Hematopoietic multipotent progenitor cell treated with erythropoietin and hydrocortisone succinate and interleukin-3 and kit ligand, for 15 days (in vitro differentiated cells): ENCODE data around the gene DPP10.

Experiments used
- DNase-seq: peaks from one replicate; pipeline ENCODE4 v3.0.0-alpha.2; 2015; ENCODE audit warnings: low spot score

Gene DPP10

GRCh38 chr2:115738111-115738510, 1295.7 kb downstream of the DPP10 start:
- no peak for DNase-seq

GRCh38 chr2:115739574-115739973, 1297.1 kb downstream of the DPP10 start:
- no peak for DNase-seq

GRCh38 chr2:115746151-115746550, 1303.7 kb downstream of the DPP10 start:
- DNase-seq, result no peak

GRCh38 chr2:115757286-115757685, 1314.8 kb downstream of the DPP10 start:
- no peak for DNase-seq

- no peak for DNase-seq
Measured at GRCh38 chr2:115763601-115764000, 1321.2 kb downstream of the DPP10 start.

- DNase-seq, result no peak
Measured at GRCh38 chr2:115771516-115771915, 1329.1 kb downstream of the DPP10 start.

GRCh38 chr2:115774361-115774760, 1331.9 kb downstream of the DPP10 start:
- no peak for DNase-seq

GRCh38 chr2:115779085-115779632, 1336.7 kb downstream of the DPP10 start:
- no peak for DNase-seq

- DNase-seq, result no peak
Measured at GRCh38 chr2:115782286-115782685, 1339.8 kb downstream of the DPP10 start.

GRCh38 chr2:115796078-115796477, 1353.6 kb downstream of the DPP10 start:
- no peak for DNase-seq

GRCh38 chr2:115807276-115807675, 1364.8 kb downstream of the DPP10 start:
- no peak for DNase-seq

GRCh38 chr2:115825912-115826311, 1383.5 kb downstream of the DPP10 start:
- no peak for DNase-seq

GRCh38 chr2:115833196-115833595, 1390.8 kb downstream of the DPP10 start:
- no peak for DNase-seq

GRCh38 chr2:115838539-115838938, 1396.1 kb downstream of the DPP10 start:
- DNase-seq, result no peak

- DNase-seq, result no peak
Measured at GRCh38 chr2:115842306-115842705, 1399.9 kb downstream of the DPP10 start.

- DNase-seq, result no peak
Measured at GRCh38 chr2:115848192-115848591, 1405.8 kb downstream of the DPP10 start.

GRCh38 chr2:115867024-115867423, 1424.6 kb downstream of the DPP10 start:
- DNase-seq, result no peak

- DNase-seq, result no peak
Measured at GRCh38 chr2:115874427-115874826, 1432.0 kb downstream of the DPP10 start.

- DNase-seq, result no peak
Measured at GRCh38 chr2:115880558-115880957, 1438.1 kb downstream of the DPP10 start.

- no peak for DNase-seq
Measured at GRCh38 chr2:115887209-115887776, 1444.9 kb downstream of the DPP10 start.
